Neural cell (in vitro differentiated cells): ENCODE data around the gene VSTM4.

ENCODE experiments used
- EP300 ChIP-seq: fragments of 450-650 bp; conservative IDR thresholded peaks from 2 replicates; pipeline ENCODE4 v1.6.1; 2014; ENCODE audit warnings: antibody characterized with exemption, mild to moderate bottlenecking, moderate library complexity; ENCODE audit not compliant: poor library complexity, severe bottlenecking
- EZH2 ChIP-seq: fragments of 200-600, 300-800 bp; shearing (Covaris generic), sonication (generic); IDR thresholded peaks from 2 replicates; pipeline ENCODE4 v1.6.1; 2014; ENCODE audit warnings: antibody characterized with exemption, low read length, borderline replicate concordance, mild to moderate bottlenecking; ENCODE audit not compliant: insufficient read depth, poor library complexity, severe bottlenecking
- RAD21 ChIP-seq: fragments of 450-650 bp; conservative IDR thresholded peaks from 2 replicates; pipeline ENCODE4 v1.6.1; 2014; ENCODE audit warnings: antibody characterized with exemption, mild to moderate bottlenecking, moderate library complexity
- SMC3 ChIP-seq: fragments of 450-650 bp; conservative IDR thresholded peaks from 2 replicates; pipeline ENCODE4 v1.6.1; 2014; ENCODE audit warnings: antibody characterized with exemption, mild to moderate bottlenecking, moderate library complexity; ENCODE audit not compliant: poor library complexity
- TAF1 ChIP-seq: IDR thresholded peaks from 2 replicates; pipeline ENCODE4 v1.6.1; 2012; ENCODE audit warnings: low read depth
- TF ChIP-seq, protein P1 (sequence below): fragments of 450-650 bp; IDR thresholded peaks from 2 replicates; pipeline ENCODE4 v1.5.1; 2014; ENCODE audit warnings: antibody characterized with exemption, mild to moderate bottlenecking, moderate library complexity; ENCODE audit not compliant: poor library complexity, severe bottlenecking
- TF ChIP-seq, protein P2 (sequence below): IDR thresholded peaks from 2 replicates; pipeline ENCODE4 v1.6.1; 2012; ENCODE audit warnings: borderline replicate concordance

DNA sequence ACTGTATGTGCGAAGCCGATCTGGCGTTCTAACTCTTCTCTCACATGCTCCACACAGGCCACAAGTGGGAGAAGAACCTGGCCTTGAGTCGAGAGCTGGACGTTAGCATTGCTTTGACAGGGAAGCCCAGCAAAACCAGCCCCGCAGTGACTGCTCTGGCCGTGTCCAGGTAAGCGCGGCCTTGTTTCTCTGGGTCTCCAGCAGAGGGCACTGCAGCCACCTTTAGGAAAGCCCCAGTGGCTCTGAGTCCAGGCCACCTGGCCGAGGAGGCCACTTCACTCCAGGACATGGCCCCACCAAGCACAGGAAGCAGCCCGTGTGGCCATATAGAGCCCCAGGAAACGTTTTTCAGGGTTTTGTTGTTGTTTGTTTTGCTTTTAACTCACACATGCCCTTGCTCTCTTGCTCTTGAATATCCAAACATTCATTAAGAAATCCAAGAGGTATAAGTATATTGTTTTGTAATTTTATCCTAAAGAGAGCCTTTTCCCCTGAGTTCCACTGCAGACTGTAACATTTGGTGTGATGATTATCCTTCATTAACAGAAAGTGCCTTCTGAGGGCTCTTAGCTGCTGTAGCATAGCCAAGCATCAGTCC is 133.9 kb downstream of the VSTM4 start:
- TF ChIP-seq, protein P1, sequence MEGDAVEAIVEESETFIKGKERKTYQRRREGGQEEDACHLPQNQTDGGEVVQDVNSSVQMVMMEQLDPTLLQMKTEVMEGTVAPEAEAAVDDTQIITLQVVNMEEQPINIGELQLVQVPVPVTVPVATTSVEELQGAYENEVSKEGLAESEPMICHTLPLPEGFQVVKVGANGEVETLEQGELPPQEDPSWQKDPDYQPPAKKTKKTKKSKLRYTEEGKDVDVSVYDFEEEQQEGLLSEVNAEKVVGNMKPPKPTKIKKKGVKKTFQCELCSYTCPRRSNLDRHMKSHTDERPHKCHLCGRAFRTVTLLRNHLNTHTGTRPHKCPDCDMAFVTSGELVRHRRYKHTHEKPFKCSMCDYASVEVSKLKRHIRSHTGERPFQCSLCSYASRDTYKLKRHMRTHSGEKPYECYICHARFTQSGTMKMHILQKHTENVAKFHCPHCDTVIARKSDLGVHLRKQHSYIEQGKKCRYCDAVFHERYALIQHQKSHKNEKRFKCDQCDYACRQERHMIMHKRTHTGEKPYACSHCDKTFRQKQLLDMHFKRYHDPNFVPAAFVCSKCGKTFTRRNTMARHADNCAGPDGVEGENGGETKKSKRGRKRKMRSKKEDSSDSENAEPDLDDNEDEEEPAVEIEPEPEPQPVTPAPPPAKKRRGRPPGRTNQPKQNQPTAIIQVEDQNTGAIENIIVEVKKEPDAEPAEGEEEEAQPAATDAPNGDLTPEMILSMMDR: peak; percentile 70
- no peak for TF ChIP-seq EZH2
- no peak for TF ChIP-seq TAF1
- peak; percentile 67 for TF ChIP-seq RAD21
- TF ChIP-seq, protein P2, sequence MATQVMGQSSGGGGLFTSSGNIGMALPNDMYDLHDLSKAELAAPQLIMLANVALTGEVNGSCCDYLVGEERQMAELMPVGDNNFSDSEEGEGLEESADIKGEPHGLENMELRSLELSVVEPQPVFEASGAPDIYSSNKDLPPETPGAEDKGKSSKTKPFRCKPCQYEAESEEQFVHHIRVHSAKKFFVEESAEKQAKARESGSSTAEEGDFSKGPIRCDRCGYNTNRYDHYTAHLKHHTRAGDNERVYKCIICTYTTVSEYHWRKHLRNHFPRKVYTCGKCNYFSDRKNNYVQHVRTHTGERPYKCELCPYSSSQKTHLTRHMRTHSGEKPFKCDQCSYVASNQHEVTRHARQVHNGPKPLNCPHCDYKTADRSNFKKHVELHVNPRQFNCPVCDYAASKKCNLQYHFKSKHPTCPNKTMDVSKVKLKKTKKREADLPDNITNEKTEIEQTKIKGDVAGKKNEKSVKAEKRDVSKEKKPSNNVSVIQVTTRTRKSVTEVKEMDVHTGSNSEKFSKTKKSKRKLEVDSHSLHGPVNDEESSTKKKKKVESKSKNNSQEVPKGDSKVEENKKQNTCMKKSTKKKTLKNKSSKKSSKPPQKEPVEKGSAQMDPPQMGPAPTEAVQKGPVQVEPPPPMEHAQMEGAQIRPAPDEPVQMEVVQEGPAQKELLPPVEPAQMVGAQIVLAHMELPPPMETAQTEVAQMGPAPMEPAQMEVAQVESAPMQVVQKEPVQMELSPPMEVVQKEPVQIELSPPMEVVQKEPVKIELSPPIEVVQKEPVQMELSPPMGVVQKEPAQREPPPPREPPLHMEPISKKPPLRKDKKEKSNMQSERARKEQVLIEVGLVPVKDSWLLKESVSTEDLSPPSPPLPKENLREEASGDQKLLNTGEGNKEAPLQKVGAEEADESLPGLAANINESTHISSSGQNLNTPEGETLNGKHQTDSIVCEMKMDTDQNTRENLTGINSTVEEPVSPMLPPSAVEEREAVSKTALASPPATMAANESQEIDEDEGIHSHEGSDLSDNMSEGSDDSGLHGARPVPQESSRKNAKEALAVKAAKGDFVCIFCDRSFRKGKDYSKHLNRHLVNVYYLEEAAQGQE: no peak
- TF ChIP-seq EP300: no peak
- peak; percentile 70 for TF ChIP-seq SMC3
